ENCODE data around the gene WHRN.
A peak's percentile ranks its signal among the peaks of the same experiment; 100 is the strongest.

WHRN gene

GRCh38 chr9:114394523-114395333 is 110.5 kb downstream of the WHRN start:
- DNase-seq: no peak

GRCh38 chr9:114392749-114393112 is 112.5 kb downstream of the WHRN start:
- DNase-seq: no peak

GRCh38 chr9:114390952-114391351 is 114.3 kb downstream of the WHRN start:
- peak; percentile 31 for DNase-seq

GRCh38 chr9:114389612-114390368 is 115.5 kb downstream of the WHRN start:
- DNase-seq: peak; percentile 49

GRCh38 chr9:114388764-114389375 is 116.4 kb downstream of the WHRN start:
- DNase-seq: no peak

- DNase-seq: peak; percentile 51
Measured at GRCh38 chr9:114388357-114388682, 117.0 kb downstream of the WHRN start.

GRCh38 chr9:114387680-114388356 is 117.5 kb downstream of the WHRN start, which contains the start of gene AKNA:
Gene AKNA, minus strand, starts transcription at chr9:114387982. Its CDS starts 6,649 bp downstream, at chr9:114381333.
- peak; percentile 73 for DNase-seq

GRCh38 chr9:114386886-114387679 is 118.2 kb downstream of the WHRN start:
- peak; percentile 21 for DNase-seq

GRCh38 chr9:114386361-114386885 is 118.8 kb downstream of the WHRN start:
- no peak for DNase-seq

- DNase-seq: peak; percentile 85
Measured at GRCh38 chr9:114385397-114386181, 119.7 kb downstream of the WHRN start.

GRCh38 chr9:114384836-114385396 is 120.4 kb downstream of the WHRN start:
- DNase-seq: no peak

GRCh38 chr9:114384341-114384740 is 120.9 kb downstream of the WHRN start:
- no peak for DNase-seq

GRCh38 chr9:114383521-114384231 is 121.6 kb downstream of the WHRN start:
- DNase-seq: no peak

- DNase-seq: peak; percentile 30
Measured at GRCh38 chr9:114382699-114383520, 122.4 kb downstream of the WHRN start.

- DNase-seq: no peak
Measured at GRCh38 chr9:114378883-114379282, 126.4 kb downstream of the WHRN start.

GRCh38 chr9:114378016-114378415 is 127.3 kb downstream of the WHRN start:
- no peak for DNase-seq

GRCh38 chr9:114376586-114377445 is 128.5 kb downstream of the WHRN start:
- no peak for DNase-seq
